ENCODE measurements around the gene DOCK2. TPM values are rescaled to one million over a fixed set of nuclear protein-coding genes. Genes with fewer than 3 reads are reported as not detected.

DOCK2 gene
- total RNA-seq, 1 experiment from 2014 or later = 0.42 TPM

DNA sequence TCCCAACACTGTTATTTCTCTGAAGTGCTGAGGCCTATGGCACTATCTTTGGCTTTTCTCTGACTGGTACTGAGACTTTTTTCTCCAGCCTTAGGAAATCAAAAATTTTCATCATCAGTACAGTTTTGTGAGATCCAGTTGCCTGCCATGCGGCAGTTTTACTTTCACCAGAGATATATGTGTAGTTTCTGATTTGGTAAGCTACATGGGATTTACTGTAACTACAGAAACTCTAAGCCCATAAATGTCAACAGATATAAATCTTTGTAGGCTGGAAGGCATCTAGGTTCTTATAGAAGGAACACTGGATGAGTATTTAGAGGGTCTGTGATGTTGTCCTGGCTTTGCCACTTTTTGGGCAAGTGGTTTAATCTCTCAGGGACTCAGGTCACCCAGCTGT is 69.0 kb downstream of the DOCK2 start:
- H3K36me3 Mint-ChIP-seq (ENCODE audit: insufficient read depth, unreplicated experiment) = no peaks in the 10 kb centered on the region
- no peak overlapping the region for H3K4me3 Mint-ChIP-seq (ENCODE audit: unreplicated experiment)
- intact Hi-C loops (cut with micrococcal nuclease) = no loop called here
- H3K27ac Mint-ChIP-seq (ENCODE audit: low read depth, unreplicated experiment) = peak overlapping the region; percentile 24
- ChIA-PET CTCF (interaction anchor here (0.5 to 1.5 kb wide), 7 partner anchors 9 to 510 kb away, joined by 3 to 5 read pairs (median 3); no protein-coding TSS in a partner anchor), POLR2A (interaction anchor here (1.5 kb wide), 1 partner anchor 11 kb away, joined by 5 read pairs; no protein-coding TSS in a partner anchor)
- no peak for TF ChIP-seq CTCF (IDR thresholded peaks at IDR 0.05; ENCODE audit: unreplicated experiment)
- H3K27me3 Mint-ChIP-seq (ENCODE audit: insufficient read depth, unreplicated experiment) = no peaks in the 10 kb centered on the region
- DNase-seq (ENCODE audit: unreplicated experiment) = no peak
- no peaks in the 10 kb centered on the region for H3K9me3 Mint-ChIP-seq (ENCODE audit: unreplicated experiment)
- H3K4me1 Mint-ChIP-seq (ENCODE audit: insufficient read depth, unreplicated experiment) = peaks cover 22% of the 10 kb centered on the region
- no TSS peak for BruUV-seq (replicated peaks)

- TF ChIP-seq CTCF (IDR thresholded peaks at IDR 0.05; ENCODE audit: unreplicated experiment) = no peak
- ChIA-PET CTCF (interaction anchor here (0.6 to 1.5 kb wide), 8 partner anchors 12 to 533 kb away, joined by 3 to 7 read pairs (median 3); no protein-coding TSS in a partner anchor), POLR2A (interaction anchor here (1.5 kb wide), 1 partner anchor 10 kb away, joined by 5 read pairs; no protein-coding TSS in a partner anchor)
- H3K27ac Mint-ChIP-seq (ENCODE audit: low read depth, unreplicated experiment) = peak overlapping the region; percentile 24
- no peak overlapping the region for H3K4me3 Mint-ChIP-seq (ENCODE audit: unreplicated experiment)
- H3K36me3 Mint-ChIP-seq (ENCODE audit: insufficient read depth, unreplicated experiment) = no peaks in the 10 kb centered on the region
- intact Hi-C loops (cut with micrococcal nuclease) = no loop called here
- peak; percentile 74 for DNase-seq (ENCODE audit: unreplicated experiment)
- H3K27me3 Mint-ChIP-seq (ENCODE audit: insufficient read depth, unreplicated experiment) = no peaks in the 10 kb centered on the region
- H3K9me3 Mint-ChIP-seq (ENCODE audit: unreplicated experiment) = no peaks in the 10 kb centered on the region
- BruUV-seq (replicated peaks) = no TSS peak
- H3K4me1 Mint-ChIP-seq (ENCODE audit: insufficient read depth, unreplicated experiment) = peaks cover 18% of the 10 kb centered on the region
These were observed 69.8 kb downstream of the DOCK2 start for GRCh38 chr5:169706758-169707450.

GRCh38 chr5:169707686-169708085 is 70.6 kb downstream of the DOCK2 start:
- Mint-ChIP-seq H3K9me3 (ENCODE audit: unreplicated experiment) (no peaks in the 10 kb centered on the region), H3K36me3 (ENCODE audit: insufficient read depth, unreplicated experiment) (no peaks in the 10 kb centered on the region), H3K27ac (ENCODE audit: low read depth, unreplicated experiment) (no peak overlapping the region), H3K27me3 (ENCODE audit: insufficient read depth, unreplicated experiment) (no peaks in the 10 kb centered on the region), H3K4me1 (ENCODE audit: insufficient read depth, unreplicated experiment) (peaks cover 17% of the 10 kb centered on the region), H3K4me3 (ENCODE audit: unreplicated experiment) (no peak overlapping the region)
- no peak for TF ChIP-seq CTCF (IDR thresholded peaks at IDR 0.05; ENCODE audit: unreplicated experiment)
- ChIA-PET POLR2A (interaction anchor here (0.6 to 1.5 kb wide), 2 partner anchors 10 to 689 kb away, joined by 3 to 5 read pairs; no protein-coding TSS in a partner anchor), CTCF (interaction anchor here (0.7 to 1.5 kb wide), 2 partner anchors 84 to 363 kb away, joined by 3 to 7 read pairs; no protein-coding TSS in a partner anchor)
- no TSS peak for BruUV-seq (replicated peaks)
- DNase-seq (ENCODE audit: unreplicated experiment) = no peak
- intact Hi-C loops (cut with micrococcal nuclease) = no loop called here

DNA sequence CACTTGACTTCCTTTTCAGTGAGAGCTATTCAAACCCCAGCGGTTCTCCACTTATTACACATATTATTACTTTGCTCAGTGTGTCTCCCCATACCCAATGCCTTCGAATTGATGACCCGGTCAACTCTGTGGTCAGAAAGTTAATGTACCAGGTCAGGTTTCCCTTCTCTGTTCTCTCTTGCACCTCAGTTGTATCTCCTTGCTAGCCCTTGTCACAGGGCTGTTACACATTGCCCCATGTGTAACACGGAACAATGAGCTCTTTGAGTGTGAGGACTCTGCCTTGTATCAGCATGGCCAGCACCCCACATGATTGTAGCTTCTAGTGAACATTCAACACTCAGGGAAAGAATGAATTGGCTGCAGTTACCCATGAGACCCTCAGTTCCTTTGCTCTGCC is 73.6 kb downstream of the DOCK2 start:
- POLR2A ChIA-PET = no interaction called here
- Mint-ChIP-seq H3K9me3 (ENCODE audit: unreplicated experiment) (no peaks in the 10 kb centered on the region), H3K4me1 (ENCODE audit: insufficient read depth, unreplicated experiment) (peaks cover 17% of the 10 kb centered on the region), H3K27ac (ENCODE audit: low read depth, unreplicated experiment) (no peak overlapping the region), H3K36me3 (ENCODE audit: insufficient read depth, unreplicated experiment) (no peaks in the 10 kb centered on the region), H3K4me3 (ENCODE audit: unreplicated experiment) (no peak overlapping the region), H3K27me3 (ENCODE audit: insufficient read depth, unreplicated experiment) (no peaks in the 10 kb centered on the region)
- intact Hi-C loops (cut with micrococcal nuclease) = no loop called here
- DNase-seq (ENCODE audit: unreplicated experiment) = no peak
- no TSS peak for BruUV-seq (replicated peaks)
- no peak for TF ChIP-seq CTCF (IDR thresholded peaks at IDR 0.05; ENCODE audit: unreplicated experiment)
- CTCF ChIA-PET = interaction anchor here (0.7 to 4.0 kb wide), 6 partner anchors 8 to 366 kb away, joined by 3 to 32 read pairs (median 3); partner anchors contain the start of gene INSYN2B
